K562 (cell line): ENCODE results near the gene WASF2. TPM values are rescaled to one million over a fixed set of nuclear protein-coding genes. Genes with fewer than 3 reads are reported as not detected.

Source experiments
- ATAC-seq: fragments of 200-7000 bp; cut with Tn5 transposase; 3 replicates; pipeline ENCODE4 v1.9.1; 2020; ENCODE audit warnings: moderate library complexity
- BruUV-seq: library from RNA; stranded (reverse); fragments of 400-500 nt; replicated peaks from 2 replicates; lab custom pipeline; 2021; lab: Mats Ljungman, UMichigan
- CTCF ChIA-PET: fragments of 300-600 bp; formaldehyde crosslinking; extraction: SDS; loops from one replicate; lab custom pipeline; 2021; ENCODE audit warnings: low intra/inter-chr PET ratio; lab: Yijun Ruan, JAX
- POLR2A ChIA-PET: fragments of 300-600, 350-650 bp; sonication (Branson Sonifier 250); formaldehyde crosslinking; extraction: SDS; loops from one replicate; lab custom pipeline; 2021; ENCODE audit warnings: antibody characterized with exemption, inconsistent platforms; lab: Yijun Ruan, JAX
- DNase-seq, 4 experiments: peaks; one replicate each; pipeline versions ENCODE4 v3.0.0 to v3.0.0-alpha.2; 2011 to 2018; ENCODE audit warnings: low spot score in 3 of 4, mixed read lengths in 3 of 4; ENCODE audit errors: extremely low read depth in 1 of 4
- FAIRE-seq: peaks from 2 replicates; lab custom pipeline; 2011; peaks lifted over from hg19 to GRCh38; lab: Jason Lieb, UNC
- H2AFZ ChIP-seq: 2 replicates; pipeline ENCODE4 v1.6.0; 2011; ENCODE audit warnings: low read depth, low read length, control low read depth, inconsistent platforms
- H3K27ac ChIP-seq: fragments of 200-600 bp; 3 replicates; pipeline ENCODE4 v1.8.0; 2011; ENCODE audit warnings: low read depth, mild to moderate bottlenecking, control low read depth, inconsistent platforms, low read length, moderate library complexity, mixed read lengths; ENCODE audit errors: extremely low read depth
- H3K27me3 ChIP-seq, 2 experiments: fragments of 300-600 bp in 1 of 2; 2 replicates in 1 of 2; 3 replicates in 1 of 2; pipeline versions ENCODE4 v1.6.0 to v1.8.0; 2011; ENCODE audit warnings: inconsistent platforms in 2 of 2, low read length in 2 of 2, mild to moderate bottlenecking in 1 of 2, mixed read lengths in 1 of 2, moderate library complexity in 1 of 2; ENCODE audit not compliant: control insufficient read depth in 2 of 2, insufficient read depth in 2 of 2
- H3K36me3 ChIP-seq: fragments of 300-600 bp; 3 replicates; pipeline ENCODE4 v1.8.0; 2011; ENCODE audit warnings: mild to moderate bottlenecking, low read length, inconsistent platforms; ENCODE audit not compliant: control insufficient read depth, insufficient read depth
- H3K4me1 ChIP-seq, 2 experiments: fragments of 200-600 bp in 1 of 2; replicated peaks in 1 of 2; 2 replicates in 1 of 2; 3 replicates in 1 of 2; pipeline versions ENCODE4 v1.5.1 to v1.8.0; 2011; ENCODE audit warnings: inconsistent platforms in 2 of 2, low read length in 2 of 2, mild to moderate bottlenecking in 1 of 2, mixed read lengths in 1 of 2, moderate library complexity in 1 of 2; ENCODE audit not compliant: control insufficient read depth in 2 of 2, insufficient read depth in 2 of 2
- H3K4me2 ChIP-seq: 2 replicates; pipeline ENCODE4 v1.6.1; 2011; ENCODE audit warnings: low read length, control low read depth, inconsistent platforms, mixed read lengths; ENCODE audit not compliant: insufficient read depth
- H3K4me3 ChIP-seq: fragments of 200-600 bp; sonication (generic), shearing (Covaris generic); 2 replicates; pipeline ENCODE4 v1.5.1; 2016; ENCODE audit warnings: control low read depth, inconsistent platforms
- H3K79me2 ChIP-seq: fragments of 200-600 bp; 3 replicates; pipeline ENCODE4 v1.8.0; 2011; ENCODE audit warnings: low read length, inconsistent platforms; ENCODE audit not compliant: control insufficient read depth, insufficient read depth
- H3K9ac ChIP-seq, 2 experiments: 2 replicates each; pipeline versions ENCODE4 v1.6.0 to v1.6.1; 2011; ENCODE audit warnings: low read depth in 2 of 2, low read length in 2 of 2, control low read depth in 1 of 2, inconsistent platforms in 1 of 2, mild to moderate bottlenecking in 1 of 2, mixed read lengths in 1 of 2; ENCODE audit not compliant: insufficient read depth in 1 of 2
- H3K9me1 ChIP-seq: one replicate; pipeline ENCODE4 v1.6.0; 2011; ENCODE audit warnings: inconsistent platforms, mild to moderate bottlenecking, low read length, moderate library complexity; ENCODE audit not compliant: control insufficient read depth, insufficient read depth
- H3K9me3 ChIP-seq: replicated peaks from 2 replicates; pipeline ENCODE4 v1.5.1; 2011; ENCODE audit warnings: low read depth, low read length, inconsistent platforms; ENCODE audit not compliant: control insufficient read depth, insufficient read depth
- H4K20me1 ChIP-seq: replicated peaks from 2 replicates; pipeline ENCODE4 v1.6.1; 2011; ENCODE audit warnings: low read length, inconsistent platforms, mixed read lengths; ENCODE audit not compliant: control insufficient read depth, insufficient read depth
- ARID1B ChIP-seq: fragments of 450-650 bp; IDR thresholded peaks from 2 replicates; pipeline ENCODE4 v1.6.1; 2016; ENCODE audit warnings: antibody characterized with exemption, mild to moderate bottlenecking, inconsistent platforms
- FOXJ2 ChIP-seq: fragments of 200-800 bp; sonication (Bioruptor generic); IDR thresholded peaks from 2 replicates; pipeline ENCODE4 v1.6.1; 2016; ENCODE audit warnings: missing genetic modification characterization, missing compliant biosample characterization
- KDM1A ChIP-seq, 2 experiments: fragments of 450-650 bp; IDR thresholded peaks; 2 replicates each; pipeline ENCODE4 v1.6.1; 2016; ENCODE audit warnings: mild to moderate bottlenecking in 2 of 2
- RBM22 ChIP-seq: fragments of 200-400 bp; formaldehyde crosslinking; IDR thresholded peaks from 2 replicates; pipeline ENCODE4 v1.6.1; 2018; ENCODE audit warnings: low read length, low read depth; ENCODE audit not compliant: poor library complexity, severe bottlenecking
- SRSF9 ChIP-seq: fragments of 200-400 bp; formaldehyde crosslinking; IDR thresholded peaks from 2 replicates; pipeline ENCODE4 v1.6.1; 2017; ENCODE audit warnings: low read depth, low read length, borderline replicate concordance
- WGBS: fragments of 100-300 bp; shearing (Covaris generic); methylation state at CpG from one replicate; pipeline ENCODE4 v1.1.6; 2016; ENCODE audit warnings: low coverage, mixed read lengths; ENCODE audit not compliant: insufficient coverage; ENCODE audit errors: missing lambda C conversion rate; 5-methylcytosine and 5-hydroxymethylcytosine counted together
- in situ Hi-C: fragments of 300-500 bp; cut with MboI; formaldehyde crosslinking; loops from 4 replicates; pipeline ENCODE4 v1.15.0; 2018; ENCODE audit warnings: inconsistent platforms, mixed read lengths
- intact Hi-C: fragments of 100-400 bp; cut with micrococcal nuclease; formaldehyde crosslinking; loops from 2 replicates; pipeline ENCODE4 v1.14.2; 2022
- polyA plus RNA-seq, 8 experiments: library from polyadenylated mRNA; depleted of rRNA in 4 of 8; stranded (reverse) in 5 of 8; unstranded in 3 of 8; fragments of >200 nt; fragmentation: Nextera tagmentation in 2 of 8; fragmentation: Illumina TruSeq in 1 of 8; extraction: Ambion mirVana in 2 of 8; extraction: Trizol in 1 of 8; gene quantifications; 2 replicates each; pipeline versions ENCODE4 v1.2.1 to v1.2.3, GENCODE V29; 2011 to 2014; ENCODE audit warnings: inconsistent platforms in 1 of 8, missing spikeins in 1 of 8
- total RNA-seq, 7 experiments: library from RNA; depleted of rRNA in 6 of 7; stranded (reverse); fragments of >200 nt in 6 of 7; fragmentation: Illumina TruSeq in 2 of 7; extraction: Trizol in 2 of 7; gene quantifications; 2 replicates each; pipeline versions ENCODE4 v1.2.1 to v1.2.3, GENCODE V29; 2011 to 2021; ENCODE audit warnings: low replicate concordance in 1 of 7
- TF ChIP-seq, protein P1 (sequence below), 2 experiments: IDR thresholded peaks in 1 of 2; conservative IDR thresholded peaks in 1 of 2; 2 replicates each; pipeline ENCODE4 v1.6.1; 2016; ENCODE audit warnings: low read depth in 2 of 2, mild to moderate bottlenecking in 1 of 2, missing compliant biosample characterization in 1 of 2, missing genetic modification characterization in 1 of 2, moderate library complexity in 1 of 2
- TF ChIP-seq, protein P2 (sequence below): fragments of 250-450 bp; sonication (Bioruptor Pico); IDR thresholded peaks from 2 replicates; pipeline ENCODE4 v1.4.0; 2020; ENCODE audit warnings: mild to moderate bottlenecking, moderate library complexity, borderline replicate concordance

The WASF2 gene
- total and polyA plus RNA-seq, 9 of the 15 experiments (the other 6 are each of a cell fraction or from before 2014, with no cell fraction given): 8.2 to 163 (median 31.2) TPM

GRCh38 chr1:27521861-27522431, 32.0 kb upstream of the WASF2 start:
- no peak overlapping the region for H3K4me3 ChIP-seq
- no peaks in the 10 kb centered on the region; the same call in 2 of the 3 replicates for H3K36me3 ChIP-seq
- TF ChIP-seq SRSF9 (no peak), ARID1B (no peak), KDM1A (IDR thresholded peaks at IDR 0.05) (peak in 1 of 2 experiments; percentile 20; a peak in 1 of 4 replicates), RBM22 (no peak), FOXJ2 (tag) (no peak)
- TF ChIP-seq, protein P1, sequence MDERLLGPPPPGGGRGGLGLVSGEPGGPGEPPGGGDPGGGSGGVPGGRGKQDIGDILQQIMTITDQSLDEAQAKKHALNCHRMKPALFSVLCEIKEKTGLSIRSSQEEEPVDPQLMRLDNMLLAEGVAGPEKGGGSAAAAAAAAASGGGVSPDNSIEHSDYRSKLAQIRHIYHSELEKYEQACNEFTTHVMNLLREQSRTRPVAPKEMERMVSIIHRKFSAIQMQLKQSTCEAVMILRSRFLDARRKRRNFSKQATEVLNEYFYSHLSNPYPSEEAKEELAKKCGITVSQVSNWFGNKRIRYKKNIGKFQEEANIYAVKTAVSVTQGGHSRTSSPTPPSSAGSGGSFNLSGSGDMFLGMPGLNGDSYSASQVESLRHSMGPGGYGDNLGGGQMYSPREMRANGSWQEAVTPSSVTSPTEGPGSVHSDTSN (CRISPR knock-in tag; IDR thresholded peaks at IDR 0.05; ENCODE audit: low read depth): no peak
- TF ChIP-seq, protein P1 (tag; conservative IDR thresholded peaks at IDR 0.05; ENCODE audit: low read depth): no peak
- TF ChIP-seq, protein P2, sequence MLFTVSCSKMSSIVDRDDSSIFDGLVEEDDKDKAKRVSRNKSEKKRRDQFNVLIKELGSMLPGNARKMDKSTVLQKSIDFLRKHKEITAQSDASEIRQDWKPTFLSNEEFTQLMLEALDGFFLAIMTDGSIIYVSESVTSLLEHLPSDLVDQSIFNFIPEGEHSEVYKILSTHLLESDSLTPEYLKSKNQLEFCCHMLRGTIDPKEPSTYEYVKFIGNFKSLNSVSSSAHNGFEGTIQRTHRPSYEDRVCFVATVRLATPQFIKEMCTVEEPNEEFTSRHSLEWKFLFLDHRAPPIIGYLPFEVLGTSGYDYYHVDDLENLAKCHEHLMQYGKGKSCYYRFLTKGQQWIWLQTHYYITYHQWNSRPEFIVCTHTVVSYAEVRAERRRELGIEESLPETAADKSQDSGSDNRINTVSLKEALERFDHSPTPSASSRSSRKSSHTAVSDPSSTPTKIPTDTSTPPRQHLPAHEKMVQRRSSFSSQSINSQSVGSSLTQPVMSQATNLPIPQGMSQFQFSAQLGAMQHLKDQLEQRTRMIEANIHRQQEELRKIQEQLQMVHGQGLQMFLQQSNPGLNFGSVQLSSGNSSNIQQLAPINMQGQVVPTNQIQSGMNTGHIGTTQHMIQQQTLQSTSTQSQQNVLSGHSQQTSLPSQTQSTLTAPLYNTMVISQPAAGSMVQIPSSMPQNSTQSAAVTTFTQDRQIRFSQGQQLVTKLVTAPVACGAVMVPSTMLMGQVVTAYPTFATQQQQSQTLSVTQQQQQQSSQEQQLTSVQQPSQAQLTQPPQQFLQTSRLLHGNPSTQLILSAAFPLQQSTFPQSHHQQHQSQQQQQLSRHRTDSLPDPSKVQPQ (CRISPR knock-in tag): no peak
- TF ChIP-seq, all 486 proteins: peak for 1
- in situ Hi-C loops: no loop called here
- intact Hi-C loops: no loop called here
- ChIA-PET CTCF (no interaction called here), POLR2A (interaction anchor here (2.5 kb wide), 1 partner anchor 16 kb away, joined by 7 read pairs; no protein-coding TSS in a partner anchor)
- BruUV-seq: no TSS peak
- Histone ChIP-seq H3K27ac (no peak overlapping the region), H3K27me3 (no peaks in the 10 kb centered on the region), H2AFZ (no peak overlapping the region), H3K9ac (peak overlapping the region in 1 of 2 experiments; percentile 88; a peak in 1 of 4 replicates), H3K79me2 (peaks cover 18% of the 10 kb centered on the region), H4K20me1 (no peaks in the 10 kb centered on the region), H3K4me2 (no peak overlapping the region), H3K4me1 (peaks cover 47 to 84% of the 10 kb centered on the region in 2 experiments), H3K9me3 (no peaks in the 10 kb centered on the region), H3K9me1 (peaks cover 4% of the 10 kb centered on the region)
- no peak for DNase-seq
- WGBS: 71% methylated on average over 9 of the region's 9 CpGs
- ATAC-seq: no peak
- no peak for FAIRE-seq
